Endodermal cell (in vitro differentiated cells): ENCODE data around the gene CTDP1. TPM values are rescaled to one million over a fixed set of nuclear protein-coding genes. Genes with fewer than 3 reads are reported as not detected.

Source experiments
- DNase-seq: peaks from one replicate; pipeline ENCODE4 v3.0.0-alpha.2; 2017
- H3K27ac ChIP-seq: 2 replicates; pipeline ENCODE4 v1.5.1; 2013; ENCODE audit warnings: mild to moderate bottlenecking, low read depth, low read length, moderate library complexity
- H3K27me3 ChIP-seq: 2 replicates; pipeline ENCODE4 v1.6.1; 2013; ENCODE audit warnings: mild to moderate bottlenecking, low read length, moderate library complexity; ENCODE audit not compliant: insufficient read depth, control insufficient read depth, poor library complexity, severe bottlenecking
- H3K36me3 ChIP-seq: 2 replicates; pipeline ENCODE4 v1.7.0; 2013; ENCODE audit warnings: mild to moderate bottlenecking, low read length, moderate library complexity; ENCODE audit not compliant: control insufficient read depth, insufficient read depth
- H3K4me1 ChIP-seq: one replicate; pipeline ENCODE4 v1.7.0; 2013; ENCODE audit warnings: low read length; ENCODE audit not compliant: control insufficient read depth, insufficient read depth
- H3K4me3 ChIP-seq: 2 replicates; pipeline ENCODE4 v1.5.1; 2013; ENCODE audit warnings: mild to moderate bottlenecking, low read length, moderate library complexity
- H3K9ac ChIP-seq: 2 replicates; pipeline ENCODE4 v1.6.1; 2013; ENCODE audit warnings: mild to moderate bottlenecking, low read length, moderate library complexity; ENCODE audit not compliant: poor library complexity, severe bottlenecking; ENCODE audit errors: extremely low read depth
- H3K9me3 ChIP-seq: 2 replicates; pipeline ENCODE4 v1.6.1; 2013; ENCODE audit warnings: mild to moderate bottlenecking, low read length, moderate library complexity; ENCODE audit not compliant: control insufficient read depth
- H3K27ac Mint-ChIP-seq: 2 replicates; pipeline ENCODE4 v1.8.0; 2020; ENCODE audit warnings: mixed read lengths
- H3K27me3 Mint-ChIP-seq: 2 replicates; pipeline ENCODE4 v1.8.0; 2021; ENCODE audit warnings: mild to moderate bottlenecking, mixed read lengths; ENCODE audit not compliant: insufficient read depth
- H3K36me3 Mint-ChIP-seq: 2 replicates; pipeline ENCODE4 v1.8.0; 2020; ENCODE audit warnings: low read depth, mixed read lengths
- H3K4me1 Mint-ChIP-seq: 2 replicates; pipeline ENCODE4 v1.8.0; 2020; ENCODE audit warnings: mixed read lengths
- H3K4me3 Mint-ChIP-seq: 2 replicates; pipeline ENCODE4 v1.8.0; 2020; ENCODE audit warnings: mild to moderate bottlenecking, moderate library complexity, mixed read lengths
- H3K9me3 Mint-ChIP-seq: 2 replicates; pipeline ENCODE4 v1.8.0; 2020; ENCODE audit warnings: mild to moderate bottlenecking, mixed read lengths
- WGBS, 2 experiments: methylation state at CpG; one replicate each; pipeline versions ENCODE4 v1.1.5 to v1.1.7; 2013; ENCODE audit warnings: missing lambda C conversion rate in 2 of 2, mixed read lengths in 1 of 2; ENCODE audit not compliant: insufficient coverage in 1 of 2, insufficient read length in 1 of 2; 5-methylcytosine and 5-hydroxymethylcytosine counted together
- total RNA-seq, 2 donors: library from RNA; stranded (reverse); fragmentation: NEBNext Ultra II Directional in 1 of 2; extraction: Animal tissue kit (Norgen Biotek cat#: 25700) in 1 of 2; gene quantifications; 2 replicates in 1 of 2; 3 replicates in 1 of 2; pipeline ENCODE4 v1.2.1, GENCODE V29; 2021
- TF ChIP-seq, protein P1 (sequence below): fragments of 200-600 bp; sonication (generic); conservative IDR thresholded peaks from 2 replicates; pipeline ENCODE4 v1.5.0; 2021; ENCODE audit warnings: antibody characterized with exemption, mild to moderate bottlenecking

The CTDP1 gene
- total RNA-seq, 2 donors from 2014 or later: 29.8 to 35.6 TPM

DNA sequence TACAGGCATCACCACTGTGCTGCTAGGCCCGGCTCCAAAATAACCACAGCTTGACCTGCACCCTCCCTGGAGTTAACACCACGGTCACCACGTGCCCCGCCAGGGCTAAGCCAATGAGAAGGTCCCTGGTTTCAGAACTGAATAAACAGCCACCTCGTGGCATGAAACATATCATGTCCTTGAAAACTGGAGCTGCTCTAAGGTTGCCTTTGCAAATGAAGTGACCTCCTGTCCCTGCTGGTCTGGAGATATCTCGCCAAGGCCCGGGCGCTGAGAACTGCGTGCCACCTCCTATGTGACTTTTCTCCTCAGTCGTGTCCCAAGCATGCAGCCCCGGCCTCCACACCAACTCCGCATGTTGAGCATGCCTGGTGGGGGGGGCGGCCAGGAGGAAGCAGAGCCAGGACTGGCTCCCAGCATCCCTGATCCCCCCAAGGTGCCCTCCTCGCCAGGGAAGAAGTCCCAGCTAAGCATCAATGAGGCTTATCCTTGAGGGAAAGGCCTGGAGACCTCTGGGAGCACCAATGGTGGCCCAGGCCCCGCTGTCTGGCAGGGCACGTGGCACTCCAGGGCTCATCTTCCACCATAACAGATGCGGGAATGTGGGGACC is 101.8 kb downstream of the CTDP1 start:
- Mint-ChIP-seq H3K36me3 (no peaks in the 10 kb centered on the region), H3K4me1 (no peaks in the 10 kb centered on the region), H3K27ac (no peak overlapping the region), H3K27me3 (peaks cover 35% of the 10 kb centered on the region), H3K4me3 (no peak overlapping the region), H3K9me3 (no peaks in the 10 kb centered on the region)
- H3K4me1 ChIP-seq: no peaks in the 10 kb centered on the region
- H3K36me3 ChIP-seq: no peaks in the 10 kb centered on the region
- 91 to 94% methylated on average over 15 to 17 of the region's 17 CpGs for WGBS, 2 experiments
- H3K27ac ChIP-seq: no peak overlapping the region
- H3K9ac ChIP-seq: no peak overlapping the region
- peak; percentile 27 for DNase-seq
- no peaks in the 10 kb centered on the region for H3K9me3 ChIP-seq
- TF ChIP-seq, protein P1, sequence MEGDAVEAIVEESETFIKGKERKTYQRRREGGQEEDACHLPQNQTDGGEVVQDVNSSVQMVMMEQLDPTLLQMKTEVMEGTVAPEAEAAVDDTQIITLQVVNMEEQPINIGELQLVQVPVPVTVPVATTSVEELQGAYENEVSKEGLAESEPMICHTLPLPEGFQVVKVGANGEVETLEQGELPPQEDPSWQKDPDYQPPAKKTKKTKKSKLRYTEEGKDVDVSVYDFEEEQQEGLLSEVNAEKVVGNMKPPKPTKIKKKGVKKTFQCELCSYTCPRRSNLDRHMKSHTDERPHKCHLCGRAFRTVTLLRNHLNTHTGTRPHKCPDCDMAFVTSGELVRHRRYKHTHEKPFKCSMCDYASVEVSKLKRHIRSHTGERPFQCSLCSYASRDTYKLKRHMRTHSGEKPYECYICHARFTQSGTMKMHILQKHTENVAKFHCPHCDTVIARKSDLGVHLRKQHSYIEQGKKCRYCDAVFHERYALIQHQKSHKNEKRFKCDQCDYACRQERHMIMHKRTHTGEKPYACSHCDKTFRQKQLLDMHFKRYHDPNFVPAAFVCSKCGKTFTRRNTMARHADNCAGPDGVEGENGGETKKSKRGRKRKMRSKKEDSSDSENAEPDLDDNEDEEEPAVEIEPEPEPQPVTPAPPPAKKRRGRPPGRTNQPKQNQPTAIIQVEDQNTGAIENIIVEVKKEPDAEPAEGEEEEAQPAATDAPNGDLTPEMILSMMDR: no peak
- H3K27me3 ChIP-seq: peaks cover 33% of the 10 kb centered on the region
- H3K4me3 ChIP-seq: no peak overlapping the region

DNA sequence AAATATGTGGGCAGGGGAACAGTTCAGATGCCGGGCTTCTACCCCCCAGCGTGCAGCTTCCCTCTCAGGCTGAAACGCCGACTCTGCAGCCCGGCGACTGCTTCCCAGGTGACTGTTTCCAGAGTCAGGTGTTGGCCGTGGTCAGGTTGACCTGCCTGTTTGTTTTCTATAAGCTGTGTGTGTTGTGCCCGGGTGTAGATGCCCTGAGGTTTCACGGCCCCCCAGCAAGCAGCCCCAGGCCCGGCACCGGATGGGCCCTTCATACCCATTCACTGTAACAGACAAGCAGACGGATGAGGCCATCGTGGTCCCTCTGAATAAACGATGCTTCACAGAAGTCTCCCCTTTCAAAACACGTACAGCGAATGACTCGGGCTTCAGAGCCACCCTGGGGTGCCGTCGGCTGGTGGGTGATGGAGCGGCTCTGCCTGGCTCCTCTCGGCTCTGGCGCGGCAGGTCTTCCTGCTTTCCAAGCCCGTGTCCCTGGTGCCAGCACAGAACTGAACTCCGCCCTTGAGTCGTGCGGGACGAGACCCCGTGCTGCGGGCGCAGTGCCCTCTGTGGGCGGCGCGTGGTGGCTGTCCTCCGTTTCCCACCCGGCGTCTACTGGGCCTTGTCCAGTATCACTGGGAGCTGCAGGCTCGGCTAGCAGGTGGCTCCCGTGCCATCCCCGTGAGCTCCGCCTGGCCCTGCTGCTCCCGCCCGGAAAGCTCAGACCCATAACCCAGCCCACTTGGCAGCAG is 103.1 kb downstream of the CTDP1 start:
- no peak overlapping the region for H3K27ac Mint-ChIP-seq
- Histone ChIP-seq H3K9ac (no peak overlapping the region), H3K4me3 (no peak overlapping the region), H3K9me3 (no peaks in the 10 kb centered on the region), H3K36me3 (no peaks in the 10 kb centered on the region), H3K27ac (no peak overlapping the region), H3K4me1 (no peaks in the 10 kb centered on the region), H3K27me3 (peaks cover 35% of the 10 kb centered on the region)
- H3K4me1 Mint-ChIP-seq: no peaks in the 10 kb centered on the region
- TF ChIP-seq, protein P1: peak; percentile 27
- no peaks in the 10 kb centered on the region for H3K36me3 Mint-ChIP-seq
- H3K27me3 Mint-ChIP-seq: peaks cover 38% of the 10 kb centered on the region
- no peaks in the 10 kb centered on the region for H3K9me3 Mint-ChIP-seq
- 90 to 91% methylated on average over 39 to 43 of the region's 43 CpGs for WGBS, 2 experiments
- DNase-seq: peak; percentile 55
- H3K4me3 Mint-ChIP-seq: no peak overlapping the region

DNA sequence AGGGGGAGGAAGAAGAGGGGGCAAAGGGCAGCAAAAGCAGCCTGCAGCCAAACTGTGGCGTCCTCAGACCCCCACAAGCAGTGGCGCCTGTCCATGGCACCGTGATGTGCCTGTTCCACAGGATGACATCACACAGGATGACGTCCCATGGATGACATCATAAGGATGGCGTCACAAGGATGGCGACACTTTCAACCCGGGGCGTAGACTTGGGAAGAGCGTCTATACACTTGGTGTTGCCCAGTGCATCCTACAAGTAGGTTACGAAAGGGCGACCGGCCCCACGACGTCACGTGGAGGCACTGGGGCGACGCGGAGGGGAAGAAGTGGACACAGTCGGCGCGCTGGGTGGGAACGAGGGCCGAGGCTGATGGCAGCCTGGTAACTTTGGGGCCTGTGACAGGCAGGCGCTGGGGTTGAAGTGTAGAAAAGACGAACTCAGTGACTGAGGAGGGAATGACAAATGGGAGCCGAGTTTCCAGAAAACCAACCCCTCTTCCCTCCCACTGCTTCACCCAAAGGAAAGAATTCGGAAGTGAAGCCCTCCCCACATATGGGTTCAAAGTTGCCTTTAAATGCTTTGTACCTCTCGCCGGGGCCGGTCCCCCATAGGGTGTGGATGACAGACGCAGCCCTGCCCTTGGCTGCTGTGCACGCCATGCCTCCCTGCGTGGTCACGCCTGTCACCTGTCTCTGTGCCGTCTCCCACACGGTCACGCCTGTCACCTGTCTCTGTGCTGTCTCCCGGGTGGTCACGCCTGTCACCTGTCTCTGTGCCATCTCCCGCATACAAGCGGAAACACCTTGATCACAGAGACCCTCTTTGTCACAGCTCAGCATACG is 104.7 kb downstream of the CTDP1 start:
- no peaks in the 10 kb centered on the region for H3K9me3 Mint-ChIP-seq
- Histone ChIP-seq H3K4me3 (no peak overlapping the region), H3K36me3 (no peaks in the 10 kb centered on the region), H3K9me3 (no peaks in the 10 kb centered on the region), H3K4me1 (no peaks in the 10 kb centered on the region), H3K27ac (no peak overlapping the region), H3K9ac (no peak overlapping the region), H3K27me3 (peaks cover 48% of the 10 kb centered on the region)
- no peak for DNase-seq
- H3K27ac Mint-ChIP-seq: no peak overlapping the region
- TF ChIP-seq, protein P1: no peak
- peaks cover 47% of the 10 kb centered on the region for H3K27me3 Mint-ChIP-seq
- no peaks in the 10 kb centered on the region for H3K4me1 Mint-ChIP-seq
- no peaks in the 10 kb centered on the region for H3K36me3 Mint-ChIP-seq
- WGBS, 2 experiments: 90 to 92% methylated on average over 28 to 41 of the region's 42 CpGs
- H3K4me3 Mint-ChIP-seq: no peak overlapping the region
